Left lobe of liver (tissue), 2 donors: ENCODE measurements around the gene LY9. TPM values are rescaled to one million over a fixed set of nuclear protein-coding genes. Genes with fewer than 3 reads are reported as not detected.

Experiments
- ATAC-seq: fragments of 200-7000 bp; cut with Tn5 transposase; one replicate; pipeline ENCODE4 v1.9.1; 2020; ENCODE audit warnings: mild to moderate bottlenecking, moderate library complexity
- DNase-seq: peaks from one replicate; pipeline ENCODE4 v3.0.0-alpha.2; 2020; ENCODE audit warnings: low spot score
- total RNA-seq: library from RNA; stranded (reverse); gene quantifications from one replicate; pipeline ENCODE4 v1.2.1, GENCODE V29; 2021
- donor health status: DM: no; HTN: no; CAD: no; lungs with moderate emphysema.
- donor health status: DM: no; HTN: yes; CAD: no.

The LY9 gene
- total RNA-seq, 1 donor from 2014 or later, result 0.18 TPM

- DNase-seq (no peak), ATAC-seq (no peak)
Observed at GRCh38 chr1:160800645-160801408, 4.9 kb downstream of the LY9 start.

GRCh38 chr1:160801836-160802580, 6.0 kb downstream of the LY9 start:
- ATAC-seq (no peak), DNase-seq (no peak)

GRCh38 chr1:160806109-160806665, 10.2 kb downstream of the LY9 start:
- no peak for DNase-seq
- no peak for ATAC-seq

GRCh38 chr1:160806784-160807183, 10.8 kb downstream of the LY9 start:
- DNase-seq, result no peak

GRCh38 chr1:160807247-160807646, 11.3 kb downstream of the LY9 start:
- ATAC-seq, result no peak
- DNase-seq, result no peak

More at GRCh38 chr1:160806784-160807183, 10.8 kb downstream of the LY9 start:
- ATAC-seq, result no peak

- no peak for ATAC-seq
Observed at GRCh38 chr1:160807738-160808137, 11.8 kb downstream of the LY9 start.

GRCh38 chr1:160808289-160808688, 12.3 kb downstream of the LY9 start:
- DNase-seq (no peak), ATAC-seq (no peak)

More at GRCh38 chr1:160807738-160808137, 11.8 kb downstream of the LY9 start:
- DNase-seq, result no peak

GRCh38 chr1:160810486-160810885, 14.5 kb downstream of the LY9 start:
- ATAC-seq (no peak), DNase-seq (no peak)

- no peak for ATAC-seq
- no peak for DNase-seq
Observed at GRCh38 chr1:160811147-160811546, 15.2 kb downstream of the LY9 start.

GRCh38 chr1:160813215-160813614, 17.2 kb downstream of the LY9 start:
- no peak for ATAC-seq
- DNase-seq, result no peak

GRCh38 chr1:160814316-160814715, 18.3 kb downstream of the LY9 start:
- no peak for ATAC-seq
- DNase-seq, result no peak

GRCh38 chr1:160814856-160815255, 18.9 kb downstream of the LY9 start:
- DNase-seq, result no peak

GRCh38 chr1:160818207-160818937, 22.4 kb downstream of the LY9 start:
- ATAC-seq (no peak), DNase-seq (no peak)

More at GRCh38 chr1:160814856-160815255, 18.9 kb downstream of the LY9 start:
- ATAC-seq, result no peak

GRCh38 chr1:160819186-160819585, 23.2 kb downstream of the LY9 start:
- DNase-seq, result no peak
- ATAC-seq, result no peak

GRCh38 chr1:160821627-160822026, 25.7 kb downstream of the LY9 start:
- ATAC-seq (no peak), DNase-seq (no peak)

- DNase-seq, result no peak
- no peak for ATAC-seq
Observed at GRCh38 chr1:160823296-160823695, 27.3 kb downstream of the LY9 start.

GRCh38 chr1:160826546-160826945, 30.6 kb downstream of the LY9 start:
- DNase-seq, result no peak
- ATAC-seq, result no peak

GRCh38 chr1:160827418-160827817, 31.4 kb downstream of the LY9 start:
- DNase-seq, result no peak
- ATAC-seq, result no peak

GRCh38 chr1:160829766-160830165, 33.8 kb downstream of the LY9 start:
- DNase-seq, result no peak
- ATAC-seq, result no peak

GRCh38 chr1:160830321-160831153, 34.6 kb downstream of the LY9 start:
- DNase-seq (peak; percentile 65), ATAC-seq (peak; percentile 83)
